ENCODE measurements around the gene PDGFRB. TPM values are rescaled to one million over a fixed set of nuclear protein-coding genes. Genes with fewer than 3 reads are reported as not detected.

The PDGFRB gene
- total and polyA plus RNA-seq, 2 of the 8 experiments (the other 6 are each of a cell fraction or from before 2014, with no cell fraction given): 4.2 to 13.7 TPM

- no peak for TF ChIP-seq BRCA1 (IDR thresholded peaks at IDR 0.05; ENCODE audit: low read depth, low read length)
- no peak for TF ChIP-seq RFX5 (IDR thresholded peaks at IDR 0.05; ENCODE audit: borderline replicate concordance, low read depth, low read length)
- TF ChIP-seq RBBP5 (IDR thresholded peaks at IDR 0.05; ENCODE audit: borderline replicate concordance, low read depth, low read length): no peak
These were observed 82.0 kb downstream of the PDGFRB start (continued) for GRCh38 chr5:150073677-150074076.

Data from H1 (cell line).